K562 (cell line): Measurements from ENCODE around the gene BCAS1. TPM values are rescaled to one million over a fixed set of nuclear protein-coding genes. Genes with fewer than 3 reads are reported as not detected.

ENCODE experiments used
- BCLAF1 ChIP-seq, 2 experiments: fragments of 450-650 bp in 1 of 2; IDR thresholded peaks; 2 replicates each; pipeline ENCODE4 v1.6.1; 2011 to 2017; ENCODE audit warnings: low read depth in 2 of 2, antibody characterized with exemption in 1 of 2, borderline replicate concordance in 1 of 2, low read length in 1 of 2, mild to moderate bottlenecking in 1 of 2, mixed read lengths in 1 of 2; ENCODE audit not compliant: control insufficient read depth in 1 of 2
- FOSL1 ChIP-seq: fragments of 200-800 bp; sonication (Bioruptor generic); conservative IDR thresholded peaks from 2 replicates; pipeline ENCODE4 v1.6.1; 2016; ENCODE audit warnings: missing genetic modification characterization, missing compliant biosample characterization
- NFIC ChIP-seq: fragments of 450-650 bp; IDR thresholded peaks from 2 replicates; pipeline ENCODE4 v1.6.1; 2017; ENCODE audit warnings: mild to moderate bottlenecking, inconsistent platforms
- PKNOX1 ChIP-seq: fragments of 450-650 bp; IDR thresholded peaks from 2 replicates; pipeline ENCODE4 v1.6.1; 2016
- ZMIZ1 ChIP-seq, 2 experiments: fragments of 150-350 bp in 1 of 2; IDR thresholded peaks; 2 replicates each; pipeline ENCODE4 v1.6.1; 2012 to 2016; ENCODE audit warnings: low read depth in 2 of 2, low read length in 2 of 2, mild to moderate bottlenecking in 1 of 2, moderate library complexity in 1 of 2
- ZNF311 ChIP-seq: fragments of 250-450 bp; sonication (Bioruptor Pico); IDR thresholded peaks from 2 replicates; pipeline ENCODE4 v1.4.0; 2020; ENCODE audit warnings: mild to moderate bottlenecking, moderate library complexity
- polyA plus RNA-seq, 8 experiments: library from polyadenylated mRNA; depleted of rRNA in 4 of 8; stranded (reverse) in 5 of 8; unstranded in 3 of 8; fragments of >200 nt; fragmentation: Nextera tagmentation in 2 of 8; fragmentation: Illumina TruSeq in 1 of 8; extraction: Ambion mirVana in 2 of 8; extraction: Trizol in 1 of 8; gene quantifications; 2 replicates each; pipeline versions ENCODE4 v1.2.1 to v1.2.3, GENCODE V29; 2011 to 2014; ENCODE audit warnings: inconsistent platforms in 1 of 8, missing spikeins in 1 of 8
- total RNA-seq, 7 experiments: library from RNA; depleted of rRNA in 6 of 7; stranded (reverse); fragments of >200 nt in 6 of 7; fragmentation: Illumina TruSeq in 2 of 7; extraction: Trizol in 2 of 7; gene quantifications; 2 replicates each; pipeline versions ENCODE4 v1.2.1 to v1.2.3, GENCODE V29; 2011 to 2021; ENCODE audit warnings: low replicate concordance in 1 of 7

The BCAS1 gene
- total and polyA plus RNA-seq, 9 of the 15 experiments (the other 6 are each of a cell fraction or from before 2014, with no cell fraction given): 0.18 to 2.3 (median 0.93) TPM

GRCh38 chr20:54067606-54068174, 2.7 kb downstream of the BCAS1 start (continued):
- TF ChIP-seq NFIC (peak; percentile 81), BCLAF1 (IDR thresholded peaks at IDR 0.05; ENCODE audit: borderline replicate concordance in 1 of 2, control insufficient read depth in 1 of 2, low read depth in 2 of 2, low read length in 1 of 2) (0 out of 4 replicates have a peak, but pooled peaks of 1 of the 2 experiments have one; percentile 22), FOSL1 (tag) (peak; percentile 57), PKNOX1 (peak; percentile 86), ZMIZ1 (IDR thresholded peaks at IDR 0.05; ENCODE audit: low read depth in 2 of 2, low read length in 2 of 2) (no peak), ZNF311 (CRISPR knock-in tag) (no peak)
